ENCODE data around the gene ITGB8.

Gene ITGB8

GRCh38 chr7:20449176-20449575 lies 118.5 kb downstream of the ITGB8 start:
- H3K27ac ChIP-seq = no peak overlapping the region
- no peak for TF ChIP-seq ZFX (IDR thresholded peaks at IDR 0.05)
- TF ChIP-seq, protein P1, sequence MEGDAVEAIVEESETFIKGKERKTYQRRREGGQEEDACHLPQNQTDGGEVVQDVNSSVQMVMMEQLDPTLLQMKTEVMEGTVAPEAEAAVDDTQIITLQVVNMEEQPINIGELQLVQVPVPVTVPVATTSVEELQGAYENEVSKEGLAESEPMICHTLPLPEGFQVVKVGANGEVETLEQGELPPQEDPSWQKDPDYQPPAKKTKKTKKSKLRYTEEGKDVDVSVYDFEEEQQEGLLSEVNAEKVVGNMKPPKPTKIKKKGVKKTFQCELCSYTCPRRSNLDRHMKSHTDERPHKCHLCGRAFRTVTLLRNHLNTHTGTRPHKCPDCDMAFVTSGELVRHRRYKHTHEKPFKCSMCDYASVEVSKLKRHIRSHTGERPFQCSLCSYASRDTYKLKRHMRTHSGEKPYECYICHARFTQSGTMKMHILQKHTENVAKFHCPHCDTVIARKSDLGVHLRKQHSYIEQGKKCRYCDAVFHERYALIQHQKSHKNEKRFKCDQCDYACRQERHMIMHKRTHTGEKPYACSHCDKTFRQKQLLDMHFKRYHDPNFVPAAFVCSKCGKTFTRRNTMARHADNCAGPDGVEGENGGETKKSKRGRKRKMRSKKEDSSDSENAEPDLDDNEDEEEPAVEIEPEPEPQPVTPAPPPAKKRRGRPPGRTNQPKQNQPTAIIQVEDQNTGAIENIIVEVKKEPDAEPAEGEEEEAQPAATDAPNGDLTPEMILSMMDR (conservative IDR thresholded peaks at IDR 0.05) = no peak

DNA sequence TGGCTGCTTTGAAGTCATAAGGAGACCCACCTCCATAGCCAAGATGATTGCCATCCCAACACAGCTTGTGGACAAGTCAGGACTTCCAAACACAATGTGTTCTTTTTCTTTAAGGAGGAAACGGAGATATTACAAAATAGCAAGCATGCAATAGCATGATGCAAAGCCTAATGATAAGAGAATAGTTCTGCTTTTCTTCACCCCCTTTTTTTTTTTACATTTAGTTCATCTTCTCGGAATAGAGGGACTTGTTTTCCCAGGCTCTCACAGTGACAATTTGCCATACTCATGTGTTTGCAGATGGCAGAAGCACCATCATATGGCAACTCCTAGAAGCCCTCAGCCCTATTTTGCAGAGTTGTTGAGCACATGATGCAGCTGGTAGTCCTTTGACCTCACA lies 119.8 kb downstream of the ITGB8 start:
- TF ChIP-seq, protein P1 (conservative IDR thresholded peaks at IDR 0.05) = no peak
- TF ChIP-seq ZFX (IDR thresholded peaks at IDR 0.05) = no peak
- no peak overlapping the region for H3K27ac ChIP-seq

DNA sequence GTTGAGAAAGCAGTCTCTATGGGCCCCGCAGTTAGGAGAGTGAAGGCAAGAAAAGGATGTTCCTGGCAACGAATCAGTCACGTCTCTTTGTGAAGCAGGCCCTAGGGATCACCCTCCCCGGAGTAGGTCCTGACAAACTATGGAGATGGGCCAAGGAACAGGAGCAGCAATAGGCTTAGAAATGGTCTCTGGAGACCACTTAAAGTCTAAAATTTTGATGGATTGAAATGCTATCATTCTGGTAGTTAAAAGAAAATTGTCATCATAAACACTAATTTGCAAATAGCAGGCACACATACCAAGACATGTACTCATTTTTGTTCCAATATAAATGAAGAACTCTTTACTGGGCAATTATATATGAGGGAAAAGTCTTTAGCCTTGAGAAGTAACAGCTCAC lies 123.5 kb downstream of the ITGB8 start:
- no peak overlapping the region for H3K27ac ChIP-seq
- TF ChIP-seq, protein P1 (conservative IDR thresholded peaks at IDR 0.05) = no peak
- no peak for TF ChIP-seq ZFX (IDR thresholded peaks at IDR 0.05)

DNA sequence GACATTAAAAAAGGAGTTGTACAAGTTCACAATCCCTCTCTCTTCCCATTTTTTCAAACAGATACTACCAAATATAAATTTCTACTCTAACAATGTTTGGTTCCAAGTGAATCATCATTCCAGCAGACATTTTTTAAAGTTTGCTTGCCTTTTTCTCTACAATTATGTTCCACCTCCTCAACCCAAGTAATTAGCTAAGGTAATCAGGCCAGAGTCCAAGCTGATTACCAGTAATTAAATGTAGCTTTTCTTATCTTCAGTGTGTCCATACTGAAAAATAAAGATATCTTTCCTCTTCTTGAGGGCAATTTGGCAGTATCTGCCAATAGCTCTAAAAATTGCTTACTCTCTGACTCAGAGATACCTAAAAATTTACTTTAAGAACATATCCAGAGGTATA lies 126.0 kb downstream of the ITGB8 start:
- TF ChIP-seq, protein P1 (conservative IDR thresholded peaks at IDR 0.05) = no peak
- TF ChIP-seq ZFX (IDR thresholded peaks at IDR 0.05) = no peak
- no peak overlapping the region for H3K27ac ChIP-seq

DNA sequence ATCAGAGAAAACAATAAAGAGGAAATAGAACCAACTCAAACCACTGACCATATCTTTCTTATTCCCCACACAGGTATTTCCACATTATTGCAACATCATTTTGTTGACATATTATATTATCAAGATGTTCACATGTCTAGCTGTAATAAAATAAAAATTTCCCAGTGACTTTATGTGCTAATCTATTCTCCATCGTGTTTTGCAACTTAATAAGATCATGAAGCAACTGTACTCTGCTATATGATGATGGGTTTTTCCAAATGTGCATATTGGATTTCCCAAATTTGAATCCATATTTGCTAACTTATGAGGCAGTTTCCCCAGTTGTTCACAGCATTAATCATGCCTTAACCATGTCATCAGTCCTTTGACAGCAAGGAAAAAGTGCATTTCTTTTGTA lies 127.8 kb downstream of the ITGB8 start:
- no peak overlapping the region for H3K27ac ChIP-seq
- TF ChIP-seq ZFX (IDR thresholded peaks at IDR 0.05) = no peak
- TF ChIP-seq, protein P1 (conservative IDR thresholded peaks at IDR 0.05) = no peak

- H3K27ac ChIP-seq = no peak overlapping the region
- TF ChIP-seq, protein P1 (conservative IDR thresholded peaks at IDR 0.05) = no peak
- TF ChIP-seq ZFX (IDR thresholded peaks at IDR 0.05) = no peak
These were observed 128.7 kb downstream of the ITGB8 start for GRCh38 chr7:20459419-20459818.

DNA sequence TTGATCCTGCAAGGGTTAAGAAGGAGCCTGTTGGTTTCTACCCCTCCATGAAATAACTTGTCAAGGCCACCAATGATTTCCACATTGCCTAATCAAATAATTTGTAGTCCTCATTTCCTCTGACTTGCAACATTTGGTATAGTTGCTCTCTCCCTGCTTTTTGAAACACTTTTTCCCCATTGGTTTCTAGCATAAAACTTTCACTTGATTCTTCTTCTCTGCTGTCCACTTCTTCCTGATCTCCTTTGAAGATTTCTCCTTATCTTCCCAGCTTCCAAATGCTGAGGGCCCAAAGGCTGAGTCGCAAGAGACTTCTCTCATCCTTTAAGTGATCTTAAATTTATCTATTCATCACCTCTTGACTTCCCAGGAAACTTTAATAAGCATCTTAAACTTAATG lies 134.2 kb downstream of the ITGB8 start:
- no peak overlapping the region for H3K27ac ChIP-seq
- no peak for TF ChIP-seq ZFX (IDR thresholded peaks at IDR 0.05)
- TF ChIP-seq, protein P1 (conservative IDR thresholded peaks at IDR 0.05) = no peak

Measured in C4-2B (cell line).